ENCODE results near the gene IER2. TPM values are rescaled to one million over a fixed set of nuclear protein-coding genes. Genes with fewer than 3 reads are reported as not detected.
"Not testable (repeated sequence)": the region's sequence is repeated elsewhere in the genome, so short reads cannot be mapped to it uniquely, and the experiment has no call there.

The IER2 gene
- total RNA-seq, 1 donor from 2014 or later, result 13.7 TPM

DNA sequence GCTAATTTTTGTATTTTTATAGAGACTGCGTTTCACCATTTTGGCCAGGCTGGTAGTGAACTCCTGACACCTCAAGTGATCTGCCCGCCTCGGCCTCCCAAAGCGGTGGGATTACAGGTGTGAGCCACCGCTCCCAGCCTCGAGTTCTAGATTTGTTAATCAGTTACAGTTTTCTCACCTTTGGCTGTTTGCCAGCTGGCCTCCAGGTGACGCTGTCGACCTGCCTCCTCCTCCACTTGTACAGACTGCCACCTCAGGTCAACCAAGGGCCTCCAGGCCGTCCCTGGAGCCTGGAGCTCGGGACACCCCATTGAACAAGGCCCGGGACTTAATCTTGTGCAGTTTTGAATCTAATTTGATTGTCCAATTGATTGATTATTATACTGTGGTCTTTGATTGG lies 45.5 kb downstream of the IER2 start:
- H3K36me3 ChIP-seq, result no peaks in the 10 kb centered on the region
- no peak overlapping the region for H3K4me2 ChIP-seq
- H3F3A ChIP-seq (ENCODE audit: low read depth), result peaks cover 9% of the 10 kb centered on the region
- no peaks in the 10 kb centered on the region for H4K20me1 ChIP-seq (ENCODE audit: low read depth)
- no peaks in the 10 kb centered on the region for H3K27me3 ChIP-seq
- peak overlapping the region; percentile 54 for H2AFZ ChIP-seq (replicated peaks)
- H3K9ac ChIP-seq, result no peak overlapping the region
- Mint-ChIP-seq H3K27ac (no peak overlapping the region), H3K27me3 (ENCODE audit: insufficient read depth, low read depth) (no peaks in the 10 kb centered on the region), H3K9me3 (no peaks in the 10 kb centered on the region), H3K36me3 (no peaks in the 10 kb centered on the region), H3K4me1 (no peaks in the 10 kb centered on the region), H3K4me3 (no peak overlapping the region)
- no peak overlapping the region for H3K4me3 ChIP-seq
- TF ChIP-seq, protein P1, sequence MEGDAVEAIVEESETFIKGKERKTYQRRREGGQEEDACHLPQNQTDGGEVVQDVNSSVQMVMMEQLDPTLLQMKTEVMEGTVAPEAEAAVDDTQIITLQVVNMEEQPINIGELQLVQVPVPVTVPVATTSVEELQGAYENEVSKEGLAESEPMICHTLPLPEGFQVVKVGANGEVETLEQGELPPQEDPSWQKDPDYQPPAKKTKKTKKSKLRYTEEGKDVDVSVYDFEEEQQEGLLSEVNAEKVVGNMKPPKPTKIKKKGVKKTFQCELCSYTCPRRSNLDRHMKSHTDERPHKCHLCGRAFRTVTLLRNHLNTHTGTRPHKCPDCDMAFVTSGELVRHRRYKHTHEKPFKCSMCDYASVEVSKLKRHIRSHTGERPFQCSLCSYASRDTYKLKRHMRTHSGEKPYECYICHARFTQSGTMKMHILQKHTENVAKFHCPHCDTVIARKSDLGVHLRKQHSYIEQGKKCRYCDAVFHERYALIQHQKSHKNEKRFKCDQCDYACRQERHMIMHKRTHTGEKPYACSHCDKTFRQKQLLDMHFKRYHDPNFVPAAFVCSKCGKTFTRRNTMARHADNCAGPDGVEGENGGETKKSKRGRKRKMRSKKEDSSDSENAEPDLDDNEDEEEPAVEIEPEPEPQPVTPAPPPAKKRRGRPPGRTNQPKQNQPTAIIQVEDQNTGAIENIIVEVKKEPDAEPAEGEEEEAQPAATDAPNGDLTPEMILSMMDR (IDR thresholded peaks at IDR 0.05), result peak; percentile 89
- TF ChIP-seq EZH2 (IDR thresholded peaks at IDR 0.05) (no peak), EZH2phosphoT487 (IDR thresholded peaks at IDR 0.05) (no peak)
- DNase-seq (ENCODE audit: low spot score), result peak; percentile 79
- H3K9me3 ChIP-seq (ENCODE audit: low read depth), result no peaks in the 10 kb centered on the region
- no peaks in the 10 kb centered on the region for H3K79me2 ChIP-seq (ENCODE audit: low read depth)
- no peaks in the 10 kb centered on the region for H3K4me1 ChIP-seq
- H3K27ac ChIP-seq, result no peak overlapping the region

- Histone ChIP-seq H3K9me3 (ENCODE audit: low read depth) (no peaks in the 10 kb centered on the region), H3F3A (ENCODE audit: low read depth) (peaks cover 9% of the 10 kb centered on the region), H3K9ac (no peak overlapping the region), H3K27ac (no peak overlapping the region), H3K4me2 (no peak overlapping the region), H3K27me3 (no peaks in the 10 kb centered on the region), H4K20me1 (ENCODE audit: low read depth) (no peaks in the 10 kb centered on the region), H3K4me3 (no peak overlapping the region), H3K36me3 (no peaks in the 10 kb centered on the region), H3K79me2 (ENCODE audit: low read depth) (no peaks in the 10 kb centered on the region), H3K4me1 (no peaks in the 10 kb centered on the region), H2AFZ (replicated peaks) (no peak overlapping the region)
- TF ChIP-seq EZH2phosphoT487 (IDR thresholded peaks at IDR 0.05) (no peak), EZH2 (IDR thresholded peaks at IDR 0.05) (no peak)
- TF ChIP-seq, protein P1 (IDR thresholded peaks at IDR 0.05), result no peak
- no peaks in the 10 kb centered on the region for H3K36me3 Mint-ChIP-seq
- H3K27me3 Mint-ChIP-seq (ENCODE audit: insufficient read depth, low read depth), result peaks cover 2% of the 10 kb centered on the region
- H3K4me3 Mint-ChIP-seq, result no peak overlapping the region
- no peaks in the 10 kb centered on the region for H3K4me1 Mint-ChIP-seq
- H3K27ac Mint-ChIP-seq, result peak overlapping the region; percentile 82
- H3K9me3 Mint-ChIP-seq, result no peaks in the 10 kb centered on the region
- DNase-seq (ENCODE audit: low spot score), result no peak
These were observed 48.4 kb downstream of the IER2 start for GRCh38 chr19:13198634-13199033.

GRCh38 chr19:13202112-13202511 lies 51.9 kb downstream of the IER2 start:
- not testable (repeated sequence) for H3K27me3 Mint-ChIP-seq (ENCODE audit: insufficient read depth, low read depth); H3K79me2 ChIP-seq (ENCODE audit: low read depth); H3K27ac ChIP-seq; H3K36me3 Mint-ChIP-seq; H3K9me3 ChIP-seq (ENCODE audit: low read depth); H3K9me3 Mint-ChIP-seq; H4K20me1 ChIP-seq (ENCODE audit: low read depth); H3K4me3 Mint-ChIP-seq; H3K4me3 ChIP-seq; H3K9ac ChIP-seq; H3K4me2 ChIP-seq; H3K27ac Mint-ChIP-seq; H2AFZ ChIP-seq (replicated peaks); H3K27me3 ChIP-seq; H3F3A ChIP-seq (ENCODE audit: low read depth); H3K4me1 ChIP-seq; DNase-seq (ENCODE audit: low spot score); H3K36me3 ChIP-seq
- peaks cover 14% of the 10 kb centered on the region for H3K4me1 Mint-ChIP-seq

Other genes starting within 250 kb of the IER2 start
- 1.8 and 6.4 TPM in 2 replicates for gene SYCE2, start 231.1 kb upstream of the IER2 start, total RNA-seq (ENCODE audit: low replicate concordance)
- gene FARSA, start 216.7 kb upstream of the IER2 start, total RNA-seq (ENCODE audit: low replicate concordance), result 21.4 and 51.6 TPM in 2 replicates
- 437 and 569 TPM in 2 replicates for gene CALR, start 211.8 kb upstream of the IER2 start, total RNA-seq (ENCODE audit: low replicate concordance)
- 37.7 and 54.9 TPM in 2 replicates for gene RAD23A, start 204.5 kb upstream of the IER2 start, total RNA-seq (ENCODE audit: low replicate concordance)
- 17.1 and 42.2 TPM in 2 replicates for gene GADD45GIP1, start 193.2 kb upstream of the IER2 start, total RNA-seq (ENCODE audit: low replicate concordance)
- gene DAND5, start 180.8 kb upstream of the IER2 start, total RNA-seq (ENCODE audit: low replicate concordance), result 0.06 and 0.07 TPM in 2 replicates
- 0.06 TPM in 2 replicates for gene NFIX, start 154.9 kb upstream of the IER2 start, total RNA-seq (ENCODE audit: low replicate concordance)
- gene LYL1, start 47.6 kb upstream of the IER2 start, total RNA-seq (ENCODE audit: low replicate concordance), result 0.88 and 2.2 TPM in 2 replicates
- gene TRMT1, start 33.7 kb upstream of the IER2 start, total RNA-seq (ENCODE audit: low replicate concordance), result 30.2 and 49.0 TPM in 2 replicates
- 34.7 and 108 TPM in 2 replicates for gene NACC1, start 32.1 kb upstream of the IER2 start, total RNA-seq (ENCODE audit: low replicate concordance)
- 36.5 and 51.2 TPM in 2 replicates for gene STX10, start within 50 bp of the IER2 start, total RNA-seq (ENCODE audit: low replicate concordance)